Measurements from ENCODE around the gene R3HCC1L.

Gene R3HCC1L

DNA sequence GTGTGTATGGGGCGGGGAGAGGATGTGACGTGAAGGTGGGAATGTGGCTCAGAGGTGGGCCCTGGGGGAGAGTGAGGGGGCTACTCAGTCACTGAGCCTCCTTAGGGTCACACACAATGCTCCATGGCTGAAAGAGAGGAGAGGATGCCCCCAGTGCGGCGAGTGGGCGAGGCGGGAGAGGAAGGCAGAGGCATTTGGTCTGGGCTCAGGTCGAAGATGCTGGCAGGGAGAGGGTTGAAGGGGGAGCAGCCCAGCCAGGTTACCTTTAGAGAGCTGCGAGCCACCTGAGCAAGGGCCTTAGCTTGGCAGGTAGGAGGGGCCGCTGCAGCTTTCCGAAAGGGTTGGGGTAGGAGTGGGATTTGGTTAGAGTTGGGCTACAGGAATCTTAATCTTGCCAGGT is 138.2 kb downstream of the R3HCC1L start:
- no peak for DNase-seq (ENCODE audit: low read depth in 1 of 2, low spot score in 1 of 2)

DNA sequence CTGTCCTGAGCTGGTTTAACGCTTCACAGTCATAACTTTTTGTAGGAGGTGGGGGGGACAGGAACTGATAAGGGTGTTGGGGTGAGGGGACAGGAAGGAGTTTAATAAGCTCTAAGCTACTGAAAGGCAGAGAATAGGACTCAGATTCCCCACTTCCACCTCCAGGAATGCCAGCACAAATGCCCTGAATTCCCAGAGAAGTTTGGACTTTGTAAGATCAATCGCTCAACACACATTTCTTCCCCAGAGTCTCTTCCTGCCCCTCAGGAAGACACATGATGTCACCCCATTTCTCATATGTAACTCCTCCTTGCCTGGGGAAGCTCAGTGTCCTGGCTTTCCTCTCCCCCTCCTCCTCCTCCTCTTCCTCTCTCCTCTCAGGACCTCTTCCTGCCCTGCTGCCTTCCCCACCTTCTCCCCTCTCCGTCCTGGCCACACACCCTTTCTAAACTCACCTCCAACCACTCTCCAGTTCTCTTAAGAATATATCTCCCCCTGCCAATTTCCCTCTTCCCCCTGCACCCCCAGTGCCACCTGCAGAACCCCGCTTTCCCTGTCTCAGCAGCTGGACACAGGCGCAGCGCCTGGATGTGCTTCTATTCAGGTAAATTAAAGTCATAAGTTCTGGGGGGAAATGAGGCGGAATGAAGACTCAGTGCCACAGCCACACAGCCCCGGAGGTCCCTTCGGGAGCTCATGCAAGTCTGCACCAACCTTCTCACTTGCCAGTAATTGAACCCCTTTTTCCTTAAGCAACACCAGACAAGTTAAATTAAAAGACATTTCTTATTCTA is 138.8 kb downstream of the R3HCC1L start:
- no peak for DNase-seq (ENCODE audit: low read depth in 1 of 2, low spot score in 1 of 2)

DNA sequence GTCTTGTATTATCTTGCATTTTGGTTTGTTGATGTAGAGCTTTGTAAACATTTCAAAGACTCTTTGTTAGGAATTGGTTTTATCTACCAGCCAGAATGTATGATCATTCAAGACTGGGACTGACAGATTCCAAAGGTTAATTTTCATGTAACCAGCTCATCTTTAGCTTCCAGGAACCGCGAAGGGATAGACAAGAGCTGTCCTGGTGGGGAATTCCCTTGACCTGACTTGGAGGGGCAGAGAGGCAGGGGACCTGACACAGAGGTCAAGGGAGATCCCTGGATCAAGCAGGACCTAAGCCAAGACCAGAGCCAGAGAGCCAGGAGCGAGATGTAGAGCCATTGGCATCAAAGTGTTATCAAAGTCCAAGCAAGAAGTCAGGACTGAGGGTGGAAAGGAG is 140.1 kb downstream of the R3HCC1L start:
- no peak for DNase-seq (ENCODE audit: low read depth in 1 of 2, low spot score in 1 of 2)

DNA sequence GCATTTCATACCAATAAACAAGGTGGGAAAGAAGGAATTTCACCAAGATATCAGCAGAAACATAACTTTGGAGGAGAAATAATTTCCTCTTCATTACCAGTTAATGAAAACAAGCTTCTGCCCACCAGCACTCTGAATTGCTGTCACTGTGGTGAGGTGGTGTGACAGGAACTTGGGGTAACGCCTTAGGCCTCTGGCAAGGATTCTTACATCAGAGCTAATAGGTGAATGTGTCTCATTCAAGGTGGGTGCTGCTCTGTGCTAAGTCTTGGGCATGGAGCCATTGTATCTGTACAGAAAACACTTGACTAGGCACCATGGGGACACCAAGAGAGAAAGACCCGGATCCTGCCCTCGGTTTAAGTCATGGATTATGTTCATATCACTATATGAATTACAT is 141.9 kb downstream of the R3HCC1L start:
- no peak for DNase-seq (ENCODE audit: low read depth in 1 of 2, low spot score in 1 of 2)

DNA sequence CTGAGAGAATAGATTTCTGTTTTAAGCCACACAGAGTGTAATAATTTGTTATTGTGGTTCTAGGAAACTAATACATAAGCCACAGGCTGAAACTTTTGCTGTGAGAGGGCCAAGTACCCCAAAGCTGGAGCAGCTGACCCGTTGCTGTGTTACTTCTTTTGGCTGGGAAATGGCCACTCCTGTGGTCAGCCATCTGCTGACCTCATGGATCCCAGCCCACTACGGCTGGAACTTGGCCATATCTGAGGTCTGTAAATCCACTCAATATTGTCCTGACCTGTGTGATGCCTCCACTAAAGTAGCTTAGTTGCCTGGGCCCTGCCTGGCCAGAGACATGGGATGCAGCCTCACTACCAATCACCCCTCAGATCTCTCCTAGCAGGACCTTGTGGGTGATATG is 151.0 kb downstream of the R3HCC1L start:
- no peak for DNase-seq (ENCODE audit: low read depth in 1 of 2, low spot score in 1 of 2)

DNA sequence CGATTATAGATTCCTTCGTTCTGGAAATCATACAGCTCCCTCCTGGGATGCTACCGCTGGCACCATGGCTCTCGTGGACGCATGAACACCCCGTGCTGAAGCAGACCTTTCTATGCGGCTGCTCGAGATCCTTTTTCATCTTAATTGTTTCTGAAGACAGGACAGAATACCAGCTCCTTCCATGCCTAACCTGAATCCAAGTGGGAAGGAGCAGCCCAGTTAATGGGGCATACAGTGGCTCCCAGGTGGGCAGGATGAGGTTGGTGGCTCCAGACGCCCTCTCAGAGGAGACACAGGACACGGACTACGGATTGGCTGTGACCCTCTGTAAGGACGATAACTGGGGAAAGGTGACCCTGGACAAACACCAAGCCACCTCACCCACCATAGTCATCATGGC is 152.0 kb downstream of the R3HCC1L start:
- DNase-seq (ENCODE audit: low read depth in 1 of 2, low spot score in 1 of 2): no peak

DNA sequence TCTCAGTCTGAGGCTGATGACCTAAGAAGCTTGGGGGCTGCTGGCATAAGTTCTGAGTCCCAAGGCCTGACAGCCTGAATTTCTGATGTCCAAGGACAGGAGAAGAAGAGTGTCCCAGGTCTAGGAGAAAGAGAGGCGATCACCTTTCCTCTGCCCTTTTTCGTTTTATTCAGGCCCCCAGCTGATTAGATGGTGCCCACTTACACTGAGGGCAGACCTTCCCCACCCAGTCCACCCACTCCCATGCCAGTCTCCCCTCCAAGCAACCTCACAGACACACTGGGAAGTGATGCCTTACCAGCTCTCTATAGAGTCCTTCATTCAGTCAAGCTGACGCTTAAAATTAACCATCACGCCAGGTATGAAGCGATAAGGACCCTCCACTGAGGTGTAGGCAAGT is 152.9 kb downstream of the R3HCC1L start:
- no peak for DNase-seq (ENCODE audit: low read depth in 1 of 2, low spot score in 1 of 2)

DNA sequence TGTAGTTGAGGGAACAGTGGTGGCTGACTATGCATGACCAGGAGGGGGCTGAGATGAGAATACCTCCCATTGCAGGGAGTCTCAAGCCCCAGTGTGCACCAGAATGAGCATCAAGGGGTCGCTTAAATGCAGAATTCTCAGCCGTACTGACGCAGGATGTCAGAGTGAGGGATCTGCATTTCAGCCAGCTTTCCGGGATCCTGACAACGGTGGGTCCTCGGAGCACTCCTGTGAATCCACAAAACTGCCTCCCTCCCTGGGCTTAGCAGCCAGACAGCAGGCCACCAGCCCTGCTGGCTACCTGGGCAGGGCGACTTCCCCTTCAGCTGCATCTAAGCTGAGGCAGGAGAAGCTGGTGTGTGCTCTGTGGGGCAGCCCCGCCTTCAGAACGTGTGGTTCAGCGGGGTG is 155.3 kb downstream of the R3HCC1L start:
- DNase-seq (ENCODE audit: low read depth in 1 of 2, low spot score in 1 of 2): no peak

DNA sequence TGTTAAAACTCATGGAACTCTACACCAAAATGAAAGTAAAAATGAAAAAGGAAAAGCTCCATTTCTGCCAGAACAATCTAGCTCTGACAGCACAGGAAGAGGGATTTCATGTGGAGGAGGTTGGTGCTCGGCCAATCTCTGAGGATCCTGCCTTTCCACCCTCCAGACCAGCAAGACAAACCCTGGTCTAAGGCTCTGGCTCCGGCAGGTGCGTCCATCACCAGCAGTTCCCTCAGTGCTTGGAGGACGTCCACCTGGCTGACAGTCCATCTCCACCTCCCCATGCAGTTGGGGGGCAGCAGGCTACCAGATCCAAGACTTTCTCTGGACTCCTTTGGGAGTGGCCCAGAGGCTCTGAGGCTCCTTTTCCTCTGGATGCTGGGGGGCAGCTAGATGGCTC is 158.5 kb downstream of the R3HCC1L start:
- no peak for DNase-seq (ENCODE audit: low read depth in 1 of 2, low spot score in 1 of 2)

DNA sequence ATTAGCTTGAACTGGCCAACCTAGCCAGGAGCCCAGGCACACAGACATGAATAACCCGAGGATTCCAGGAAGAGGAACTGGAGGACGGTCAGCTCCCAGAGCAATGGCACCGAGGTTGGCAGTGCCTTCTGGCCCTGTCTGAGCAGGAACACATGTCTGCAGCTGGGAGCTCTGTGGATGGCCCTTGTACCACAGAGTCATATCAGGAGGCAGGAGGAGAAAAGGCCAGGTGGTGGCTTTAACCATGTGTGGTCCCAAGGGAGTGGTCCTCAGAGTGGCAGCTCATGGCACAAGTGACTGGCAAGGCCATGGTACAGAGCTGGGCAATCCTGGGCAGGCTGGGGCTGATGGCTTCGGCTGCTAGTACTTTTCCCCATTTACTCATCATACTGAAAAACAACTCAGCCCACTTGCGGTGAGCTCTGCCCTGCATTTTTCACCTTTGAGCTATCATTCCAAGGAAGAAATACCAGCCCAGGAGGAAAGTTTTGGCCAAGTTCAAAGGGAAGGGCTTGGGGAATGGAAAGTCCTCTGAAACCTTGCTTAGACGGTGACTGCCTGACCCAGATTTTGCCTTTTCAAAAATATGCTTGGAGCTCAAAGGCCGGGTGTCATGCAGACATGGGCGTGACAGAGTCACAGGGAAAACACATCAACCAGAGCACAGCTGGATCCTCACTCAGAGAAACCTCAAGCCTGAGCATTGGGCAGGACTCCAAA is 159.3 kb downstream of the R3HCC1L start:
- DNase-seq (ENCODE audit: low read depth in 1 of 2, low spot score in 1 of 2): no peak

DNA sequence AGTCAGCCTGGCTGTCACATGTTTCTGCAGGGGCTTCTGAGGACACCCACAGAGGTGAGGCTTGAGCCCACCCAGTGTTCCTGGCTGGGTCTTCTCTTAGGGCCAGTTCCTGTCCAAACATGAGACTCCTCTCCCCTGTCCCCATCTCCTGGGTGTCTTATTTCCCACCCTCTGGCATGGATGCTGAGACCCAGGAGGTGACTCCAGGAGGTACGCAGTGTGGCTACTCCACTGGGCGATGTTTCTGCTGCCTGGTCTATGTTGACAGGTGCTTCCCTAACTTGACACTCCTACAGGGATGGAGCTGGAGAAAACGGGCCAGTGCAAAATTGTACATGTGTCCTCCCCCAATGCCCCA is 159.8 kb downstream of the R3HCC1L start:
- no peak for DNase-seq (ENCODE audit: low read depth in 1 of 2, low spot score in 1 of 2)
